DND-41 (cell line): ENCODE measurements around the gene TMPRSS3.

Source experiments
- ATAC-seq: fragments of 200-7000 bp; cut with Tn5 transposase; 3 replicates; pipeline ENCODE4 v1.9.1; 2021; ENCODE audit warnings: low read depth; ENCODE audit not compliant: insufficient read depth
- DNase-seq: peaks from one replicate; pipeline ENCODE4 v3.0.0-alpha.2; 2020
- H2AFZ ChIP-seq: 2 replicates; pipeline ENCODE4 v1.6.0; 2012; ENCODE audit warnings: low read depth, low read length
- H3K27ac ChIP-seq: 2 replicates; pipeline ENCODE4 v1.5.1; 2012; ENCODE audit warnings: low read length, inconsistent platforms
- H3K27me3 ChIP-seq: fragments of 200-600 bp; sonication (generic); 2 replicates; pipeline ENCODE4 v1.6.0; 2012; ENCODE audit warnings: low read length, mild to moderate bottlenecking, inconsistent platforms; ENCODE audit not compliant: insufficient read depth, poor library complexity
- H3K36me3 ChIP-seq: 2 replicates; pipeline ENCODE4 v1.5.1; 2012; ENCODE audit warnings: low read length, inconsistent platforms; ENCODE audit not compliant: insufficient read depth
- H3K4me1 ChIP-seq: 2 replicates; pipeline ENCODE4 v1.5.1; 2012; ENCODE audit warnings: mild to moderate bottlenecking, low read length; ENCODE audit not compliant: insufficient read depth
- H3K4me2 ChIP-seq: 2 replicates; pipeline ENCODE4 v1.6.0; 2012; ENCODE audit warnings: mild to moderate bottlenecking, moderate library complexity, low read length, inconsistent platforms; ENCODE audit not compliant: insufficient read depth
- H3K4me3 ChIP-seq, 2 experiments: fragments of 200-600 bp in 1 of 2; shearing (Covaris generic) in 1 of 2; 2 replicates each; pipeline ENCODE4 v1.5.1; 2012 to 2016; ENCODE audit warnings: inconsistent platforms in 2 of 2, low read length in 2 of 2, mild to moderate bottlenecking in 2 of 2, low read depth in 1 of 2, moderate library complexity in 1 of 2
- H3K79me2 ChIP-seq: 2 replicates; pipeline ENCODE4 v1.6.0; 2012; ENCODE audit warnings: low read length, inconsistent platforms; ENCODE audit not compliant: insufficient read depth
- H3K9ac ChIP-seq: 2 replicates; pipeline ENCODE4 v1.6.0; 2012; ENCODE audit warnings: low read depth, mild to moderate bottlenecking, inconsistent platforms, low read length, moderate library complexity
- H3K9me3 ChIP-seq: 2 replicates; pipeline ENCODE4 v1.5.1; 2012; ENCODE audit warnings: low read length, moderate library complexity, mild to moderate bottlenecking, inconsistent platforms; ENCODE audit not compliant: insufficient read depth, severe bottlenecking
- H4K20me1 ChIP-seq: 2 replicates; pipeline ENCODE4 v1.6.0; 2012; ENCODE audit warnings: low read length; ENCODE audit not compliant: insufficient read depth
- EZH2 ChIP-seq: IDR thresholded peaks from 3 replicates; pipeline ENCODE4 v1.6.1; 2012; ENCODE audit warnings: borderline replicate concordance, low read depth, mild to moderate bottlenecking, moderate library complexity, low read length, inconsistent platforms; ENCODE audit not compliant: severe bottlenecking
- TF ChIP-seq, protein P1 (sequence below): IDR thresholded peaks from 2 replicates; pipeline ENCODE4 v1.5.1; 2012; ENCODE audit warnings: borderline replicate concordance, low read length, moderate library complexity, mild to moderate bottlenecking; ENCODE audit not compliant: poor library complexity, severe bottlenecking; ENCODE audit errors: extremely low read depth

TMPRSS3 gene

DNA sequence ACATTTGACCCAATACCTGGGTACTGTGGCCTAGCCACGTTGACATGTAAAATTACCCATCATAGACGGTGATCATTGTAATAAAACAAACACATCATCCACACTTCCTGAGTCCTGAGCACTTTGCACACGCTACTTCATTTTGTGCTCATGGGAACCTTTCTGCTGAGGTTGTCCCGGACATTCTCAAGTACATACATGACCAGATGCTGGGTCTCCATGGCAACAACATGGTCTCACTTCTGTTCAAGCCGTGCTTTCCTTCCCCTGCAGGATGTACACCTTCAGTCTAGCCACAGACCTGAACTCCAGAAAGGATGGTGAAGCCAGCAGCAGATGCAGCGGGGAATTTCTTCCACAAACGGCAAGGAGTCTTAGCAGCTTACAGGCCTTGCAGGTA is 30.6 kb upstream of the TMPRSS3 start:
- ATAC-seq (no peak), DNase-seq (no peak)
- Histone ChIP-seq H3K9ac (peak overlapping the region; percentile 61), H3K79me2 (peaks cover 25% of the 10 kb centered on the region), H3K27ac (peak overlapping the region; percentile 94), H3K4me2 (peak overlapping the region; percentile 61), H3K4me3 (no peak overlapping the region; a peak in 1 of 4 replicates), H3K4me1 (peaks cover 57% of the 10 kb centered on the region), H3K36me3 (peaks cover 82% of the 10 kb centered on the region), H4K20me1 (no peaks in the 10 kb centered on the region), H2AFZ (no peak overlapping the region), H3K27me3 (no peaks in the 10 kb centered on the region), H3K9me3 (no peaks in the 10 kb centered on the region)
- TF ChIP-seq, protein P1, sequence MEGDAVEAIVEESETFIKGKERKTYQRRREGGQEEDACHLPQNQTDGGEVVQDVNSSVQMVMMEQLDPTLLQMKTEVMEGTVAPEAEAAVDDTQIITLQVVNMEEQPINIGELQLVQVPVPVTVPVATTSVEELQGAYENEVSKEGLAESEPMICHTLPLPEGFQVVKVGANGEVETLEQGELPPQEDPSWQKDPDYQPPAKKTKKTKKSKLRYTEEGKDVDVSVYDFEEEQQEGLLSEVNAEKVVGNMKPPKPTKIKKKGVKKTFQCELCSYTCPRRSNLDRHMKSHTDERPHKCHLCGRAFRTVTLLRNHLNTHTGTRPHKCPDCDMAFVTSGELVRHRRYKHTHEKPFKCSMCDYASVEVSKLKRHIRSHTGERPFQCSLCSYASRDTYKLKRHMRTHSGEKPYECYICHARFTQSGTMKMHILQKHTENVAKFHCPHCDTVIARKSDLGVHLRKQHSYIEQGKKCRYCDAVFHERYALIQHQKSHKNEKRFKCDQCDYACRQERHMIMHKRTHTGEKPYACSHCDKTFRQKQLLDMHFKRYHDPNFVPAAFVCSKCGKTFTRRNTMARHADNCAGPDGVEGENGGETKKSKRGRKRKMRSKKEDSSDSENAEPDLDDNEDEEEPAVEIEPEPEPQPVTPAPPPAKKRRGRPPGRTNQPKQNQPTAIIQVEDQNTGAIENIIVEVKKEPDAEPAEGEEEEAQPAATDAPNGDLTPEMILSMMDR: no peak
- TF ChIP-seq EZH2: no peak

DNA sequence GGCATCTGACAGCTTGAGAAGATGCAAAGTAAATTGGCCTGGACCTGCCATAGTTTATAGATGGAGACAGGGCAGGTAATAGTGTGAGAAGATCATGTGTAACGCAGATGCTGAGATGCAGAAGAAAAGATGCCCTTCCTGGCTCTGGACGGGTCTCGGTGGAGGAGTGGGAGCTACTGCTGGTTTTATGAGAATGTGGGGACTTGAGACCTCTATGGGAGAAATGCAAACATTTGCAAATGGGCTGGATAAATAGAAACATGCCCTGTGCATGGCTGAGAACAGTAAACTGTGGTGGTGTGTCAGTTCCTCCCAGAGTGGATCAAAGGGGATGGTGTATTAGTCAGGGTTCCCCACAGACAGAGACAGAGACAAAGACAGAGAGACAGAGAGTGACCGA is 29.7 kb upstream of the TMPRSS3 start:
- H3K4me2 ChIP-seq: peak overlapping the region; percentile 61
- H4K20me1 ChIP-seq: no peaks in the 10 kb centered on the region
- H3K27me3 ChIP-seq: no peaks in the 10 kb centered on the region
- DNase-seq (peak; percentile 66), ATAC-seq (peak; percentile 50)
- H3K4me3 ChIP-seq: peak overlapping the region in 1 of 2 experiments; percentile 39; a peak in 2 of 4 replicates
- peaks cover 25% of the 10 kb centered on the region for H3K79me2 ChIP-seq
- H3K27ac ChIP-seq: peak overlapping the region; percentile 94
- H3K9ac ChIP-seq: peak overlapping the region; percentile 61
- TF ChIP-seq EZH2: no peak
- TF ChIP-seq, protein P1: no peak
- peaks cover 65% of the 10 kb centered on the region for H3K4me1 ChIP-seq
- H2AFZ ChIP-seq: no peak overlapping the region
- peaks cover 79% of the 10 kb centered on the region for H3K36me3 ChIP-seq
- H3K9me3 ChIP-seq: no peaks in the 10 kb centered on the region

DNA sequence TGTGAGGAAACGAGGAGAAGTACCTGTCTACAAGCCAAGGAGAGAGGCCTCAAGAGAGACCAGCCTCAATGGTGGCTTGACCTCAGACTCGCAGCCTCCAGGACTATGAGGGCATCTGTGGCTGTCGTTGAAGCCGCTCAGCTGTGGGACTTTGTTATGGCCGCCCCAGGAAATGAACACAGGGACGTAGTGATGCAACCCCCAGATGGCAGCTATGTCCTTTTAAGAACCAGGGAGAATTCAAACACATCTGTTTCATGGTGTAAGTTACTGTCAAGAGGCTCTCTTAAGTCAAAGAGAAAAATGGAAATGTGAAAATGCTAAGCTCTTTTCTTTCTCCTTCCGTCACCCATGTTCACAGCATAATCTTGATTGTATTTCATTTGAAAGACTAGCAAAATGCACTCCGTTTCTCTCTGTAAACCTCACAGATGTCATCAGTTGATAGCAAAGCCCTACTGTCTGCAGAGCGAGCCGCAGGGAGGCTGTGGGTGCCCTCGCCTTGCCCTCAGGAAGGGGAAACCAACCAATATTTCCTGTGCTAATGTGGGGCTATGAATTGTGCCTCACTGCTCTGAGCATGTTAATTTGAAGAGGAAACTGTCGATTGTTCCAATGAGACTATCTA is 29.2 kb upstream of the TMPRSS3 start:
- H4K20me1 ChIP-seq: no peaks in the 10 kb centered on the region
- no peaks in the 10 kb centered on the region for H3K27me3 ChIP-seq
- ATAC-seq: peak; percentile 80
- peak overlapping the region; percentile 61 for H3K9ac ChIP-seq
- TF ChIP-seq EZH2: no peak
- TF ChIP-seq, protein P1: peak; percentile 31
- peak overlapping the region; percentile 94 for H3K27ac ChIP-seq
- peaks cover under 1% of the 10 kb centered on the region for H3K9me3 ChIP-seq
- DNase-seq: peak; percentile 91
- peaks cover 25% of the 10 kb centered on the region for H3K79me2 ChIP-seq
- peaks cover 71% of the 10 kb centered on the region for H3K4me1 ChIP-seq
- peak overlapping the region in 1 of 2 experiments; percentile 48; a peak in 2 of 4 replicates for H3K4me3 ChIP-seq
- H2AFZ ChIP-seq: 0 out of 2 replicates have a peak overlapping the region, but pooled peaks have one; percentile 32
- peak overlapping the region; percentile 61 for H3K4me2 ChIP-seq
- H3K36me3 ChIP-seq: peaks cover 78% of the 10 kb centered on the region
